Astrocyte of the hippocampus (primary cell): ENCODE measurements around the gene PRKCA.

ENCODE experiments used
- DNase-seq: peaks from one replicate; pipeline ENCODE4 v3.0.0; 2011; ENCODE audit warnings: low read depth, low spot score

PRKCA gene

GRCh38 chr17:66652840-66653507, 350.6 kb downstream of the PRKCA start:
- DNase-seq, result no peak

DNA sequence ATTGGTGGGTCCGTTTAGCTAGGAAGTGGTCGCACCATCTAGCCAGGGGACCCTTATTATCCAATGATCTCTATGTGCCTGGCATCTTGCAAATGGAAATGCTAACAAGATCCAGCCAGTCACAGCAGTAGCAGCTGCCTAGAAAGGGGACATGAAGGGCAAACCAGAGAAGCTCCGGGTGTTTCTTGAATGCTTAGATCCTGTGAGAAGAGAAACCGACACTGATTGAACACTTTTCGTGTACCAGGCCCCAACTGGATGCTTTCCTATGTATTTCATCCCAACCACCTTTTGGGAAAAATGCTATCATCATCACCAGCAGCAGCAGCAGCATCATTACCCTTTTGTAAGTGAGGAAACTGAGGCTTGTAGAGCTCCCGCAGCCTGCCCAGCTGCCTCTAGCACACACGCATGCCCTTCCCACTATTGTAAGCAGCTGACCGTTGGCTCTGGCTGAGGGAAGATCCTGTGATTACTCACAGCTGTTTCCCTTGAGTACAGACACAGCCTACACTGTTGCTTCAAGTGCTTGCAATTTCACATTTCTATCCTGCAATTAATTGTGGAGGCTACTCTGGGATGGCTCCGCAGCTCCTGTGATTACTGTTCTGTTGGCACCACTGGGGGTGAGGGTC, 351.8 kb downstream of the PRKCA start:
- peak; percentile 16 for DNase-seq

DNA sequence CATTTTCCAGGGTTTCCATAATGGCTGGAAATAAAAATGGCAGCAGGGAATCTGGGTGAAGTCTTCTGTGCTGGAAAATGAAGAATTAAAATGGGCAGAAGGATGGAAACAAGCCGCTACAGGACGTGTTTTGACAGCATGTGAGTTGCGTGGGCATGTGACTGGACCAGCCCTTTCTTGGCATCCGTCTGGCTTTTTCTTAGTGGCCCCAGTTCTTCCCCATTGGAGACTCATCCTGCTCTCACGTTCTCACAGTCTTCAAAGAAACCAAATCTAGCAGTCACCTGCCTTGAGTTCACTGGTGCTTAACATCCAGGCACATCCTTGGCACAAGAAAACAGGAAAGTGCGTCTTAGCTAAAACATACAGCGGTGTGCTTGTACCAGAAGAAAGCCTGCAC, 352.4 kb downstream of the PRKCA start:
- DNase-seq, result no peak

- no peak for DNase-seq
Measured at GRCh38 chr17:66655461-66655860, 353.0 kb downstream of the PRKCA start.

GRCh38 chr17:66655861-66656260, 353.4 kb downstream of the PRKCA start:
- peak; percentile 57 for DNase-seq

- DNase-seq, result peak; percentile 67
Measured at GRCh38 chr17:66661411-66662256, 359.2 kb downstream of the PRKCA start.

GRCh38 chr17:66662496-66662895, 360.1 kb downstream of the PRKCA start:
- DNase-seq, result no peak

DNA sequence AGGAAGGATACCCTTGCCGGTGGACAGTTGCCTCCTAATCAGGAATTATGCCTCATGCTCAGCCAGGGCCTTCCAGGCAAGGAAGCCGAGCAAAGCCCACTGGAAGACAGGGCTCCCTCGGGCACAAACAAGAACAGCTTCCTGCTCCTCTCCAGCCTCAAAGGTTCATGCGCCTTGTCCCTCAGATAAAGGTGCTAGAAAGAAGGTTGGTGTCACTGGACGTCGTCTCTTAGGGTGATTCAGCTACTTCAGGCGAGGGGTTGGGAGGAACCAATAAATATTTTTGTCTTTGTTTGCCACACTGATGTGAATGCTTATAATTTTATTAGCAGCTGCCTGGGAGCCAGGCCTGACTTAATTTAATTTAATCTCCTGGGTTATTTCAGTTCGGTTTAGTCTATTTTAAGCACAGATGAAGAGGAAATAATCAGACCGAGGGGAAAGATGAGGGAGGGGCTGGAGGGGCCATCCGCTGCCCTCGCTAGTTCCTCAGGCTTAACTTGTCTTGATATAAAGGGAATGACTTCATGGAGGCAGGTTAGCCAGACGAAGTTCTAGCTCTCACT, 360.7 kb downstream of the PRKCA start:
- no peak for DNase-seq

DNA sequence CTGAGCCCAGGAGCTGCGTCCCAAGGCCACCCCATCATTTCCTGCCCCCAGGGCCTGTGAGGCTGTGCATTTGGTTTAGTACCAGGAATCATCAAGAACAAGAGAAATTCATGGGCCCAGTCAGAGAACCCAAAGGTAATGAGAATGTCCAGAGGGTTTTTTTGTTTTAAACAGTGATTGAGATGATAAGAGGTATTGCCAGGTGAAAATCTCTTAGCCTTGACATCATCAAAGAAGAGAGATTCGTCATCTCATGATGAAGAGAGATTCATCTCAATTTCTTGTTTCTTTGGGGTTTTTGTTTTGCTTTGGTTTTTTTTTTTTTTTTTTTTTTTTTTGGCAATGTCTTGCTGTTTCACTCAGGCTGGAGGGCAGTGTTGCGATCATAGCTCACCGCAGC, 361.9 kb downstream of the PRKCA start:
- DNase-seq, result no peak

DNA sequence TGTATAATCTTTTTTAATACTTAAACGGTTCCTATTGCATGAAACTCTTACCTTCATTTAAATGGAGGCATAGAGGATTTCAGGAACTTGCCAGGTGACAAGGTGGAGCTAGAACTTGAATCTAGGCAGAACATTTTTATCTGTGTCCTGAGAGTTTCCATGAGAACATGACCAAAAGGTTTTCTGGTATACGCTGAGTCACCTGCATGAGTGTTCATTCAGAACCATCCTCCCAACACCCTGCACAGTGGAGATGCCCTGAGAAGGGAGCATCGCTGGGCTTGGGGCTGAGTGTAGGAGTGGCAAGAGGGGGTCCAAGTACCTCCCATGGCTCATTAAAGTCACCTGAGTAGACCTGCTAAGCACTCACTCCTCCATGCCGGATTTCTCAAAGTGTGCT, 362.8 kb downstream of the PRKCA start:
- DNase-seq, result no peak

DNA sequence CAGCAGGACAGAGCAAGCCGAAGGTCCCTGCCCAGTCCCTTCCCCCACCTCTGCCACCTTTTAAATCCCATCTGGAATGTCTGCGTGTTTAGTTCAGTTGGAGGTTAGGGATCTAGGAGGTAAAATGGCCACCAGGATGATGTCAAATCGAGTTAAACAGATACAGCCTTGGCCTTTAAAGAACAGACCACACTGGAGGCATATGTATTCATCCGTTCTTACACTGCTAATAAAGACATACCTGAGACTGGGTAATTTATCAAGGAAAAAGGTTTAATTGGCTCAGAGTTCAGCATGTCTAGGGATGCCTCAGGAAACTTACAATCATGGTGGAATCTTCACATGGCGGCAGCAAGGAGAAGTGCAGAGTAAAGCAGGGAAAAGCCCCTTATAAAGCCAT, 364.7 kb downstream of the PRKCA start:
- DNase-seq, result no peak

- no peak for DNase-seq
Measured at GRCh38 chr17:66667491-66668030, 365.1 kb downstream of the PRKCA start.

DNA sequence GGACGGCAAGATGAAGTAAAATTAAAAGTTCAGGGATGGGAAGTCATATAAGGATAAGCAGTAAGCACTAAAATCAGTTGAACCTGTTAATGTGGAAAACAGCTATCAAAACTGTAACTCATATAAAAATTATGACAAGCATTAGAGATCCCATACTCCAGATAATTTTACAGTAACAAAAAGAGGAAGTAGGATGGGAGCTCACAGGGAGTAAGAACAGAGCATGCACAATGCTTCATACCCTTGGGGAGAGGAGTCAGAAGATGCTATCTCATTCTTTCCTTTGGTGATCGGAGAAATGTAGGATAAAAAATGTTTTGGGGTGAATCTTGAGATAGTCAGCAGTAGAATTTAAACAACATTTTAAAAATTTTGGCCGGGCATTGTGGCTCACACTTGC, 367.8 kb downstream of the PRKCA start:
- no peak for DNase-seq

GRCh38 chr17:66671156-66671555, 368.7 kb downstream of the PRKCA start:
- DNase-seq, result no peak

DNA sequence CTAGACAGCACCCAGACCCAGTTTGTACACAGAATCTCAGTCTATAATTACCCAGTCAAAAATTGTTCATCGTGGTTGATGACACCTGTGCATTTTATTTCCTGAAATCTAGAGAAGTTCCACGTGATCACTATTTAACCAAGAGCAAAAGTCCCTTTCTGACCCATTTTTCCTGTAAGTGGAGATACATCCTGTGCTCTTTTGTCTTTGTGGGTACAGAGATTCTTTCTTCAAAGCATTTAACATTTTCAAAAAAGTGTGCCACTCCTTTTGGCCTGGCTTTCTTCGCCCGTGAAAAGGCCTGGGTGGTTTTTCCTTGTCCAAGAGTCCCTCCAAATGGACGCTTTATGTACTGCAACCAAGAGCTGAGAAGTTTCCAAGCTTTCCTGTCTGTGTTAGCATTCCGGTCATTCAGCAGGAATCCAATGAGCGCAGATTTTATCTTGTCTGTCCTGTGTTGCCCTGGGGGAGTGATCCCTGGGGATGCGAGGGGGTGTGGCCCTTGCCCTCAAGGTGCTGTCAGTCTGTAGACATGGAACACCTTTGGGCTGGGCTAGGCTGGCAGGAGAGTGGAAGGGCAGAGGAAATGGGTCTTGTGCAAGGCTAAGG, 371.4 kb downstream of the PRKCA start:
- DNase-seq, result peak; percentile 85

DNA sequence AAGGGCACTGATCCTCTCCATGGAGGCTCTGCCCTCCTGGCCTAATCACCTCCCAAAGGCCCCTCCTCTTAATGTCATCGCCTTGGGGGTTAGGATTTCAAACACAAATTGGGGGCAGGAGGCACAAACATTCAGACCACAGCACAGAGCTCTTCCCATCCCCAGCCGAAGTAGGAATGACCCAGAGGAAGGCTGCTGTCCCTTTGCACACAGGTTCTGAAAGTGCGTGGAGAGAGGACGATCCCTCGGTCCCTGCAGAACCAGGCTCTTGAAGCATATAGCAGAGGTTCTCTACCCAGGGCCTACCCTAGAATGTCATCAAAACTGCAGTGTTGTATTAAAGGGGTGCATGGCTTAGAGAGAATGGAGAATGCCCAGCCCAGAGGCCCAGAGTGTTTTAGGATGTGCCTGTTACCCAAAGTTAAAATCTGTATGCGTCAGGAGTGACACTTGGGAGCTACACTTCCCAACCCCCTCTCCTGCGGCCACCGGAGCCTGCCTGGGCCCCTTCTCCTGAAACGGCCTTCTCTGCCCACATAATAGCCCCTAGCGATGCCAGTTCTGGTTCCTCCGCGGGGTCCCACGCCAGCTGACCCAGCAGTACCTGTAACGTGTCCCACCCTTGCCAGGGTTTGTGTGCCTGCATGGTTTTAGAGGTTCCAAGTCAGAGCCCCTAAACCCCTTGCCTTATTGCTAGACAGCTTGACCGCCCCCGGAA, 373.0 kb downstream of the PRKCA start:
- no peak for DNase-seq

- peak; percentile 20 for DNase-seq
Measured at GRCh38 chr17:66675991-66676371, 373.6 kb downstream of the PRKCA start.

DNA sequence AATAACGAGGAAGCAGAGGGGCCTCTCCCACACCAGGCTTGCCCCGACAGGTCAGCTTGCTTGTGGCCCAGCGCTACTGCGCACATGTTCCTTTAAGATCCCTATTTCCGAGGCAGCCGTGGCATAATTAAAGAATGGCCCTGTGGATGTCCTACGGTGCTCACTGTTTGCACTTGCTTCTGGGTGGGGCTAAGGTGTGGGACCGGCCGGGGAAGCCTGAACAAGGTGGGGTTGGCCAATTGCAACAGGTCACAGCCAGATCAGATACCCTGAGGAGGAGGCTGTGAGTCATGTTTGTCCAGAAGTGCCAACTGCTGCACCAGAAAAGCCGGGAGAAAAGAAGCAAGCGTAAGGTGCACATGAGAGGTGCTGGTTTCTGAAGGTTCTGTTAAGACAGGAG, 374.0 kb downstream of the PRKCA start:
- peak; percentile 29 for DNase-seq

GRCh38 chr17:66677201-66677981, 375.0 kb downstream of the PRKCA start:
- no peak for DNase-seq

GRCh38 chr17:66678061-66678460, 375.6 kb downstream of the PRKCA start:
- no peak for DNase-seq
